Liver (tissue), 9 donors: ENCODE results near the gene UBE2R2. TPM values are rescaled to one million over a fixed set of nuclear protein-coding genes. Genes with fewer than 3 reads are reported as not detected.

Experiments used
- DNase-seq: peaks from one replicate; pipeline ENCODE4 v3.0.0-alpha.2; 2017; ENCODE audit warnings: low spot score
- H3K27ac ChIP-seq, 2 donors: one replicate each; pipeline ENCODE4 v1.7.0; 2013; ENCODE audit warnings: inconsistent platforms in 2 of 2, low read length in 2 of 2, control low read depth in 1 of 2, low read depth in 1 of 2, mild to moderate bottlenecking in 1 of 2
- H3K27me3 ChIP-seq, 4 donors: one replicate each; pipeline versions ENCODE4 v1.6.1 to v1.7.0; 2013; ENCODE audit warnings: low read length in 3 of 4, inconsistent platforms in 1 of 4, mild to moderate bottlenecking in 1 of 4, moderate library complexity in 1 of 4; ENCODE audit not compliant: control insufficient read depth in 4 of 4, insufficient read depth in 4 of 4
- H3K36me3 ChIP-seq, 4 donors: one replicate each; pipeline versions ENCODE4 v1.6.1 to v1.7.0; 2013; ENCODE audit warnings: low read length in 3 of 4, mild to moderate bottlenecking in 3 of 4, low read depth in 1 of 4, moderate library complexity in 1 of 4; ENCODE audit not compliant: control insufficient read depth in 4 of 4, insufficient read depth in 3 of 4
- H3K4me1 ChIP-seq, 4 donors: one replicate each; pipeline versions ENCODE4 v1.6.1 to v1.7.0; 2013; ENCODE audit warnings: low read length in 3 of 4, mild to moderate bottlenecking in 3 of 4, moderate library complexity in 1 of 4; ENCODE audit not compliant: control insufficient read depth in 4 of 4, insufficient read depth in 4 of 4
- H3K4me3 ChIP-seq, 3 donors: one replicate each; pipeline versions ENCODE4 v1.6.1 to v1.7.0; 2013; ENCODE audit warnings: low read length in 3 of 3, control low read depth in 1 of 3, low read depth in 1 of 3, mild to moderate bottlenecking in 1 of 3
- H3K9ac ChIP-seq, 2 donors: one replicate each; pipeline ENCODE4 v1.7.0; 2013; ENCODE audit warnings: low read length in 2 of 2, mild to moderate bottlenecking in 2 of 2, moderate library complexity in 2 of 2, control low read depth in 1 of 2, low read depth in 1 of 2
- H3K9me3 ChIP-seq, 4 donors: one replicate each; pipeline versions ENCODE4 v1.6.1 to v1.7.0; 2013; ENCODE audit warnings: low read length in 3 of 4; ENCODE audit not compliant: control insufficient read depth in 4 of 4
- CTCF ChIP-seq: fragments of 150-350 bp; IDR thresholded peaks from 2 replicates; pipeline ENCODE4 v1.5.1; 2017; ENCODE audit warnings: improper control_type of control experiment, low read depth, low read length; ENCODE audit not compliant: missing input control
- EGR1 ChIP-seq, 2 donors: IDR thresholded peaks; 2 replicates each; pipeline ENCODE4 v1.6.1; 2016 to 2018; ENCODE audit warnings: antibody characterized with exemption in 2 of 2, low read depth in 2 of 2
- FOXA1 ChIP-seq: IDR thresholded peaks from 2 replicates; pipeline ENCODE4 v1.6.1; 2016; ENCODE audit warnings: antibody characterized with exemption
- FOXA2 ChIP-seq: IDR thresholded peaks from 2 replicates; pipeline ENCODE4 v1.6.1; 2016; ENCODE audit warnings: antibody characterized with exemption
- GABPA ChIP-seq, 2 donors: IDR thresholded peaks in 1 of 2; conservative IDR thresholded peaks in 1 of 2; 2 replicates each; pipeline ENCODE4 v1.6.1; 2016; ENCODE audit warnings: antibody characterized with exemption in 2 of 2, mild to moderate bottlenecking in 1 of 2, moderate library complexity in 1 of 2
- HNF4A ChIP-seq, 2 donors: conservative IDR thresholded peaks; 2 replicates each; pipeline ENCODE4 v1.6.1; 2016; ENCODE audit warnings: antibody characterized with exemption in 2 of 2, mild to moderate bottlenecking in 2 of 2
- HNF4G ChIP-seq: IDR thresholded peaks from 2 replicates; pipeline ENCODE4 v1.6.1; 2016; ENCODE audit warnings: antibody characterized with exemption
- NR2F2 ChIP-seq: IDR thresholded peaks from 2 replicates; pipeline ENCODE4 v1.6.1; 2016; ENCODE audit warnings: antibody characterized with exemption
- RAD21 ChIP-seq, 2 donors: IDR thresholded peaks; 2 replicates each; pipeline ENCODE4 v1.6.1; 2016; ENCODE audit warnings: antibody characterized with exemption in 2 of 2, mild to moderate bottlenecking in 2 of 2
- REST ChIP-seq: IDR thresholded peaks from 2 replicates; pipeline ENCODE4 v1.6.1; 2016; ENCODE audit warnings: antibody characterized with exemption, mild to moderate bottlenecking
- RXRA ChIP-seq, 2 donors: IDR thresholded peaks; 2 replicates each; pipeline ENCODE4 v1.6.1; 2017 to 2018; ENCODE audit warnings: antibody characterized with exemption in 2 of 2, mild to moderate bottlenecking in 1 of 2
- SP1 ChIP-seq: IDR thresholded peaks from 2 replicates; pipeline ENCODE4 v1.6.1; 2018; ENCODE audit warnings: antibody characterized with exemption, mild to moderate bottlenecking
- TAF1 ChIP-seq: conservative IDR thresholded peaks from 2 replicates; pipeline ENCODE4 v1.6.1; 2016; ENCODE audit warnings: antibody characterized with exemption, mild to moderate bottlenecking
- YY1 ChIP-seq: IDR thresholded peaks from 2 replicates; pipeline ENCODE4 v1.6.1; 2016; ENCODE audit warnings: antibody characterized with exemption, mild to moderate bottlenecking
- ZBTB33 ChIP-seq: IDR thresholded peaks from 2 replicates; pipeline ENCODE4 v1.6.1; 2016; ENCODE audit warnings: antibody characterized with exemption
- WGBS: extraction: QIAGEN DNeasy Blood & Tissue Kit; methylation state at CpG from one replicate; pipeline ENCODE4 v1.1.7; 2013; 5-methylcytosine and 5-hydroxymethylcytosine counted together
- polyA plus RNA-seq, 2 donors: library from polyadenylated mRNA; stranded (reverse) in 1 of 2; unstranded in 1 of 2; fragments of 200-250 nt in 1 of 2; fragments of >200 nt in 1 of 2; fragmentation: Nextera tagmentation in 1 of 2; extraction: Ambion mirVana in 1 of 2; gene quantifications; one replicate each; pipeline versions ENCODE4 v1.2.1 to v1.2.3, GENCODE V29; 2013 to 2015
- total RNA-seq, 2 donors: library from RNA; depleted of rRNA; stranded (reverse); fragments of >200 nt; gene quantifications; one replicate each; pipeline ENCODE4 v1.2.3, GENCODE V29; 2014
- donor health status: healthy.
- donor health status: healthy.
- donor health status: healthy.
- donor health status: healthy.
- donor health status: healthy.

The UBE2R2 gene
- total and polyA plus RNA-seq, 4 donors: 10.8 to 15.0 (median 14.2) TPM

GRCh38 chr9:33931326-33931725, 114.4 kb downstream of the UBE2R2 start:
- Histone ChIP-seq H3K27me3 (no peaks in the 10 kb centered on the region), H3K4me1 (no peaks in the 10 kb centered on the region), H3K9ac (no peak overlapping the region), H3K36me3 (peaks cover 11 to 61% (median 31%) of the 10 kb centered on the region in 4 donors), H3K4me3 (no peak overlapping the region), H3K27ac (no peak overlapping the region), H3K9me3 (no peaks in the 10 kb centered on the region)
- TF ChIP-seq HNF4G (no peak), HNF4A (conservative IDR thresholded peaks at IDR 0.05) (no peak), FOXA2 (no peak)
- 91% methylated on average over 3 of the region's 3 CpGs for WGBS
- DNase-seq: no peak

- TF ChIP-seq CTCF (no peak), HNF4G (no peak), GABPA (IDR thresholded peaks at IDR 0.05 in 1 of 2, conservative IDR thresholded peaks at IDR 0.05 in 1 of 2) (no peak), RXRA (IDR thresholded peaks at IDR 0.05) (no peak), HNF4A (conservative IDR thresholded peaks at IDR 0.05) (no peak), REST (no peak), SP1 (no peak), EGR1 (IDR thresholded peaks at IDR 0.05; ENCODE audit: low read depth in 2 of 2) (no peak), TAF1 (no peak), RAD21 (IDR thresholded peaks at IDR 0.05) (no peak), FOXA1 (no peak), FOXA2 (no peak), YY1 (no peak), NR2F2 (no peak), ZBTB33 (no peak)
- Histone ChIP-seq H3K9ac (no peak overlapping the region), H3K9me3 (no peaks in the 10 kb centered on the region), H3K27ac (no peak overlapping the region), H3K4me1 (no peaks in the 10 kb centered on the region), H3K27me3 (no peaks in the 10 kb centered on the region), H3K36me3 (peaks cover 12 to 53% (median 27%) of the 10 kb centered on the region in 4 donors), H3K4me3 (no peak overlapping the region)
- DNase-seq: no peak
- 84% methylated on average over 20 of the region's 20 CpGs for WGBS
Observed at GRCh38 chr9:33932078-33932807, 115.3 kb downstream of the UBE2R2 start.
